Measurements from ENCODE around the gene DCPS.

Gene DCPS

GRCh38 chr11:126329644-126330211 lies 25.9 kb downstream of the DCPS start:
- DNase-seq, result no peak
- no peak overlapping the region for H2BK12ac ChIP-seq (ENCODE audit: low read length)

GRCh38 chr11:126331286-126331685 lies 27.4 kb downstream of the DCPS start:
- no peak overlapping the region for H3K18ac ChIP-seq (ENCODE audit: low read length)
- no peak overlapping the region for H3K14ac ChIP-seq (ENCODE audit: low read length)
- no peak overlapping the region for H3K23ac ChIP-seq (ENCODE audit: low read length)
- H4K8ac ChIP-seq (ENCODE audit: low read depth, low read length), result no peak overlapping the region
- H3K4ac ChIP-seq (ENCODE audit: low read depth, low read length), result no peak overlapping the region
- no peak overlapping the region for H3K9ac ChIP-seq (ENCODE audit: low read length)
- H3K4me1 ChIP-seq (ENCODE audit: control insufficient read depth in 1 of 2, insufficient read depth in 2 of 2, low read length in 2 of 2), result peaks cover 17 to 24% of the 10 kb centered on the region in 2 experiments
- no peaks in the 10 kb centered on the region for H3K79me2 ChIP-seq (ENCODE audit: control insufficient read depth, insufficient read depth, low read length, poor library complexity)
- H2BK12ac ChIP-seq (ENCODE audit: low read length), result no peak overlapping the region
- peaks cover 1% of the 10 kb centered on the region for H3K9me3 ChIP-seq (ENCODE audit: insufficient read depth, low read depth, low read length)
- no peak for DNase-seq
- no peak overlapping the region for H3K4me3 ChIP-seq (ENCODE audit: low read depth, low read length)
- H2BK120ac ChIP-seq (ENCODE audit: insufficient read depth, low read length, poor library complexity), result no peak overlapping the region
- no peak overlapping the region for H4K12ac ChIP-seq (ENCODE audit: low read depth, low read length)
- no peak overlapping the region for H2BK5ac ChIP-seq (ENCODE audit: low read depth, low read length, poor library complexity)
- H2AFZ ChIP-seq (ENCODE audit: insufficient read depth, low read length, poor library complexity), result no peak overlapping the region
- WGBS (ENCODE audit: extremely low coverage, insufficient coverage, insufficient read length), result no CpG with 5 or more reads among the region's 13 CpGs
- H2AK5ac ChIP-seq (ENCODE audit: low read length), result no peak overlapping the region
- H3K79me1 ChIP-seq (ENCODE audit: low read length), result no peaks in the 10 kb centered on the region
- no peak overlapping the region for H4K91ac ChIP-seq (ENCODE audit: low read depth, low read length)
- H3K27me3 ChIP-seq (ENCODE audit: insufficient read depth, low read length), result no peaks in the 10 kb centered on the region
- peaks cover 6% of the 10 kb centered on the region in 2 experiments for H3K36me3 ChIP-seq (ENCODE audit: control insufficient read depth in 1 of 2, insufficient read depth in 2 of 2, low read length in 2 of 2)
- no peak overlapping the region for H3K4me2 ChIP-seq (ENCODE audit: low read length)
- no peak overlapping the region for H3K27ac ChIP-seq (ENCODE audit: low read depth, low read length)

More at GRCh38 chr11:126329644-126330211, 25.9 kb downstream of the DCPS start:
- Histone ChIP-seq H3K4me3 (ENCODE audit: low read depth, low read length) (no peak overlapping the region), H3K9ac (ENCODE audit: low read length) (no peak overlapping the region), H3K14ac (ENCODE audit: low read length) (no peak overlapping the region), H2BK120ac (ENCODE audit: insufficient read depth, low read length, poor library complexity) (no peak overlapping the region), H3K23ac (ENCODE audit: low read length) (no peak overlapping the region), H3K4ac (ENCODE audit: low read depth, low read length) (no peak overlapping the region), H3K4me2 (ENCODE audit: low read length) (no peak overlapping the region), H4K8ac (ENCODE audit: low read depth, low read length) (no peak overlapping the region), H3K18ac (ENCODE audit: low read length) (no peak overlapping the region), H3K27ac (ENCODE audit: low read depth, low read length) (no peak overlapping the region), H4K91ac (ENCODE audit: low read depth, low read length) (no peak overlapping the region), H3K79me1 (ENCODE audit: low read length) (no peaks in the 10 kb centered on the region), H3K79me2 (ENCODE audit: control insufficient read depth, insufficient read depth, low read length, poor library complexity) (no peaks in the 10 kb centered on the region), H2BK5ac (ENCODE audit: low read depth, low read length, poor library complexity) (no peak overlapping the region), H2AFZ (ENCODE audit: insufficient read depth, low read length, poor library complexity) (no peak overlapping the region), H3K9me3 (ENCODE audit: insufficient read depth, low read depth, low read length) (peaks cover 1% of the 10 kb centered on the region), H4K12ac (ENCODE audit: low read depth, low read length) (no peak overlapping the region), H3K27me3 (ENCODE audit: insufficient read depth, low read length) (no peaks in the 10 kb centered on the region), H2AK5ac (ENCODE audit: low read length) (no peak overlapping the region), H3K4me1 (ENCODE audit: control insufficient read depth in 1 of 2, insufficient read depth in 2 of 2, low read length in 2 of 2) (peaks cover 9 to 16% of the 10 kb centered on the region in 2 experiments), H3K36me3 (ENCODE audit: control insufficient read depth in 1 of 2, insufficient read depth in 2 of 2, low read length in 2 of 2) (peaks cover 6% of the 10 kb centered on the region in 2 experiments)
- WGBS (ENCODE audit: extremely low coverage, insufficient coverage, insufficient read length), result no CpG with 5 or more reads among the region's 11 CpGs

GRCh38 chr11:126332221-126332711 lies 28.4 kb downstream of the DCPS start:
- Histone ChIP-seq H3K27me3 (ENCODE audit: insufficient read depth, low read length) (no peaks in the 10 kb centered on the region), H3K4me1 (ENCODE audit: control insufficient read depth in 1 of 2, insufficient read depth in 2 of 2, low read length in 2 of 2) (peaks cover 25 to 34% of the 10 kb centered on the region in 2 experiments), H4K8ac (ENCODE audit: low read depth, low read length) (no peak overlapping the region), H3K27ac (ENCODE audit: low read depth, low read length) (no peak overlapping the region), H2BK5ac (ENCODE audit: low read depth, low read length, poor library complexity) (no peak overlapping the region), H4K91ac (ENCODE audit: low read depth, low read length) (no peak overlapping the region), H3K18ac (ENCODE audit: low read length) (no peak overlapping the region), H3K9me3 (ENCODE audit: insufficient read depth, low read depth, low read length) (peaks cover under 1% of the 10 kb centered on the region), H3K79me2 (ENCODE audit: control insufficient read depth, insufficient read depth, low read length, poor library complexity) (peaks cover 1% of the 10 kb centered on the region), H2AK5ac (ENCODE audit: low read length) (no peak overlapping the region), H2AFZ (ENCODE audit: insufficient read depth, low read length, poor library complexity) (no peak overlapping the region), H3K9ac (ENCODE audit: low read length) (no peak overlapping the region), H4K12ac (ENCODE audit: low read depth, low read length) (no peak overlapping the region), H2BK120ac (ENCODE audit: insufficient read depth, low read length, poor library complexity) (no peak overlapping the region), H3K4ac (ENCODE audit: low read depth, low read length) (no peak overlapping the region), H3K36me3 (ENCODE audit: control insufficient read depth in 1 of 2, insufficient read depth in 2 of 2, low read length in 2 of 2) (peaks cover 6% of the 10 kb centered on the region in 2 experiments), H3K4me2 (ENCODE audit: low read length) (no peak overlapping the region), H3K79me1 (ENCODE audit: low read length) (peaks cover 4% of the 10 kb centered on the region), H3K4me3 (ENCODE audit: low read depth, low read length) (no peak overlapping the region), H3K23ac (ENCODE audit: low read length) (no peak overlapping the region), H2BK12ac (ENCODE audit: low read length) (no peak overlapping the region), H3K14ac (ENCODE audit: low read length) (no peak overlapping the region)
- no peak for DNase-seq
- WGBS (ENCODE audit: extremely low coverage, insufficient coverage, insufficient read length), result no CpG with 5 or more reads among the region's 5 CpGs

- no peak overlapping the region for H3K4me3 ChIP-seq (ENCODE audit: low read depth, low read length)
- H2AK5ac ChIP-seq (ENCODE audit: low read length), result no peak overlapping the region
- peaks cover 4% of the 10 kb centered on the region for H3K79me1 ChIP-seq (ENCODE audit: low read length)
- no peak overlapping the region for H2BK5ac ChIP-seq (ENCODE audit: low read depth, low read length, poor library complexity)
- H4K8ac ChIP-seq (ENCODE audit: low read depth, low read length), result no peak overlapping the region
- no peak for DNase-seq
- no peak overlapping the region for H3K4me2 ChIP-seq (ENCODE audit: low read length)
- no peak overlapping the region for H3K14ac ChIP-seq (ENCODE audit: low read length)
- H3K4ac ChIP-seq (ENCODE audit: low read depth, low read length), result no peak overlapping the region
- no peak overlapping the region for H3K27ac ChIP-seq (ENCODE audit: low read depth, low read length)
- no CpG with 5 or more reads among the region's 7 CpGs for WGBS (ENCODE audit: extremely low coverage, insufficient coverage, insufficient read length)
- peaks cover 6% of the 10 kb centered on the region in 2 experiments for H3K36me3 ChIP-seq (ENCODE audit: control insufficient read depth in 1 of 2, insufficient read depth in 2 of 2, low read length in 2 of 2)
- H3K79me2 ChIP-seq (ENCODE audit: control insufficient read depth, insufficient read depth, low read length, poor library complexity), result peaks cover 1% of the 10 kb centered on the region
- no peak overlapping the region for H4K91ac ChIP-seq (ENCODE audit: low read depth, low read length)
- no peak overlapping the region for H2BK12ac ChIP-seq (ENCODE audit: low read length)
- H2AFZ ChIP-seq (ENCODE audit: insufficient read depth, low read length, poor library complexity), result no peak overlapping the region
- no peaks in the 10 kb centered on the region for H3K27me3 ChIP-seq (ENCODE audit: insufficient read depth, low read length)
- H3K9me3 ChIP-seq (ENCODE audit: insufficient read depth, low read depth, low read length), result no peaks in the 10 kb centered on the region
- H2BK120ac ChIP-seq (ENCODE audit: insufficient read depth, low read length, poor library complexity), result no peak overlapping the region
- no peak overlapping the region for H3K23ac ChIP-seq (ENCODE audit: low read length)
- no peak overlapping the region for H3K9ac ChIP-seq (ENCODE audit: low read length)
- peaks cover 28 to 35% of the 10 kb centered on the region in 2 experiments for H3K4me1 ChIP-seq (ENCODE audit: control insufficient read depth in 1 of 2, insufficient read depth in 2 of 2, low read length in 2 of 2)
- H3K18ac ChIP-seq (ENCODE audit: low read length), result no peak overlapping the region
- no peak overlapping the region for H4K12ac ChIP-seq (ENCODE audit: low read depth, low read length)
These were observed 29.3 kb downstream of the DCPS start for GRCh38 chr11:126333142-126333541.
